Stimulated activated CD8-positive, alpha-beta memory T cell treated with anti-CD3 and anti-CD28 coated beads, Interleukin-12 subunit alpha, Interleukin-12 subunit beta, amount 100 ng/mL, for 24 hours (primary cell): ENCODE results near the gene BTG2.
"Not testable (repeated sequence)": the region's sequence is repeated elsewhere in the genome, so short reads cannot be mapped to it uniquely, and the experiment has no call there.

ENCODE experiments used
- DNase-seq: peaks from one replicate; pipeline ENCODE4 v3.0.0-alpha.2; 2020; ENCODE audit errors: extremely low read depth

BTG2 gene, protein sequence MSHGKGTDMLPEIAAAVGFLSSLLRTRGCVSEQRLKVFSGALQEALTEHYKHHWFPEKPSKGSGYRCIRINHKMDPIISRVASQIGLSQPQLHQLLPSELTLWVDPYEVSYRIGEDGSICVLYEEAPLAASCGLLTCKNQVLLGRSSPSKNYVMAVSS

DNA sequence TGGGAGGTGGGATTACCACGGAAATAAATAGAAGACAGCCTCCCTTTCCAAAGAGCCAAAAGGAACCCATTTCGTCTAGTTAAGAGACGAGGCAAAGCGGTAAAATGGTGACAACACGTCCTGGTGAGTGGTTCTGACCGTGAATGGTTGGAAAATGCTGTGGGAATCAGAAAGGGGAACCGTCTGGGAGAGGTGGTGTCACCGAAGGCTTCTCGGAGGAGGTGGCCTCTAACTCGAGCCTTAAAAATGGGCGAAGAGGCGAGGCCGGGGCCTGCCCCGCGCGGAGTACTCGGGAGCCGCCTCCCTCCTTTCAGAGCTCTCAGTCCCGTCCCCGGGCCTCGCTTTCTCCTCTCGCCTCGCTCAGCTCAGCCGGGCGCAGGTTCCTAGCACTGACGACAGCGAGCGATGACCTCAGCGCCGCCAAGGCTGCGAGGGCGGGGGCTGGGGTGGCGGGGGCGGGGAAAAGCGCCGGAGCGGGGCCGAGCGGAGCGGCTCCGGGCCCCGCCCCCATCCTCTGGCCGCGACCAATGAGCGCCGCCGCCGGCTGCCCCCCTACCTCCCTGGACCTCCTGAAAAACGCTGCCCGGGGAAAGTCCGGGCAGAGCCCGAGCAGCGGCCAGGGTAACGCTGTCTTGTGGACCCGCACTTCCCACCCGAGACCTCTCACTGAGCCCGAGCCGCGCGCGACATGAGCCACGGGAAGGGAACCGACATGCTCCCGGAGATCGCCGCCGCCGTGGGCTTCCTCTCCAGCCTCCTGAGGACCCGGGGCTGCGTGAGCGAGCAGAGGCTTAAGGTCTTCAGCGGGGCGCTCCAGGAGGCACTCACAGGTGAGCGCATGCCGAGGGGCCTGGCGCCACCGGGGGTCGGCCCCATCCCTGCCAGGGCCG is at the start of gene BTG2:
BTG2 (plus strand) TSS at position 601 of the 890 bp plus-strand sequence; CDS start at position 689, 88 bp downstream.
- DNase-seq: peak; percentile 70

GRCh38 chr1:203256636-203257035 is 48.7 kb upstream of the BTG2 start:
- not testable (repeated sequence) for DNase-seq

GRCh38 chr1:203263496-203263895 is 41.8 kb upstream of the BTG2 start:
- DNase-seq: no peak

GRCh38 chr1:203264052-203264501 is 41.2 kb upstream of the BTG2 start:
- no peak for DNase-seq

GRCh38 chr1:203265541-203265940 is 39.8 kb upstream of the BTG2 start:
- no peak for DNase-seq

DNA sequence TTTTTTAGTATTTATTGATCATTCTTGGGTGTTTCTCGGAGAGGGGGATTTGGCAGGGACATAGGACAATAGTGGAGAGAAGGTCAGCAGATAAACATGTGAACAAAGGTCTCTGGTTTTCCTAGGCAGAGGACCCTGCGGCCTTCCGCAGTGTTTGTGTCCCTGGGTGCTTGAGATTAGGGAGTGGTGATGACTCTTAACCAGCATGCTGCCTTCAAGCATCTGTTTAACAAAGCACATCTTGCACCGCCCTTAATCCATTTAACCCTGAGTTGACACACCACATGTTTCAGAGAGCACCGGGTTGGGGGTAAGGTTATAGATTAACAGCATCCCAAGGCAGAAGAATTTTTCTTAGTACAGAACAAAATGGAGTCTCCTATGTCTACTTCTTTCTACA is 39.2 kb upstream of the BTG2 start:
- DNase-seq: not testable (repeated sequence)

DNA sequence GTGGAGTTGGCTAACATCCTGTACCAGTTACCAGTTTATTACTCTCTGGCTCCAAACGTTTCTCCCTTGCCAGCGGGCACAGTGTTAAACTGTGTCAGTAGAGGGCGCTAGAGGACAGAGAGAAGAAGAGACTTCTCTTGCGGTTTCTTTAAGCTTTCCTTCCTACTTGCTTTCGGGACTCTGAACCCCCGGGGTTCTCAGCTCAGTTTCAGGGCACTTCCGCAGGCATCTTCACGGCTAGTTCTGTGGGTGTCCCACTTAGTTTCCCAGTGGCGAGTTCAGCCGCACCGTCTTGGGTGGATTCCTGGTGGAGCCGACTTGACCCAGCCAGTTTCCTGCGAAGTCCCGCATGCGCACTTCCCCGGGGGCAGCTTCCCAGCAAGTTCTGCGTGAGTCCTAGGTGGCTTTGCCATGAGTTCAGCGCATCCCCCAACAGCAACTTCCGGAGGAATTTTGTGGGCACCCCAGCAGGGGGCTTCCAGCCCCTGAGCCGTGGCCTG is 37.9 kb upstream of the BTG2 start:
- DNase-seq: no peak

DNA sequence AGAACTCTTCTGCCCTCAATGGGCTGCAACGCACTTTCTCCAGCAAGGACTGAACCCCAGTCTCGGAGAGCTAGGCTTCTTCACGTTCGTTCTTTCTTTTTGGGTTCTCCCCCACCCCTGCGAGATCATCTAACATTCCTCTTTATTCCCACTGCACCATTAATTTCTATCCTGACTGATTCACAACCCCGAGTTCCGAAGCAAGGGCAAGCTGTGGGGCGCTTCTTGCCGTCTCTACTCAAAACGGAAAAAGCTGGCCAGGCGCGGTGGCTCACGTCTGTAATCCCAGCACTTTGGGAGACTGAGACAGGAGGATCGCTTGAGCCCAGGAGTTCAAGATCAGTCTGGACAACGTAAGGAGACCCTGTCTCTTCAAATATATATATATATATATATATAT is 37.4 kb upstream of the BTG2 start:
- no peak for DNase-seq

DNA sequence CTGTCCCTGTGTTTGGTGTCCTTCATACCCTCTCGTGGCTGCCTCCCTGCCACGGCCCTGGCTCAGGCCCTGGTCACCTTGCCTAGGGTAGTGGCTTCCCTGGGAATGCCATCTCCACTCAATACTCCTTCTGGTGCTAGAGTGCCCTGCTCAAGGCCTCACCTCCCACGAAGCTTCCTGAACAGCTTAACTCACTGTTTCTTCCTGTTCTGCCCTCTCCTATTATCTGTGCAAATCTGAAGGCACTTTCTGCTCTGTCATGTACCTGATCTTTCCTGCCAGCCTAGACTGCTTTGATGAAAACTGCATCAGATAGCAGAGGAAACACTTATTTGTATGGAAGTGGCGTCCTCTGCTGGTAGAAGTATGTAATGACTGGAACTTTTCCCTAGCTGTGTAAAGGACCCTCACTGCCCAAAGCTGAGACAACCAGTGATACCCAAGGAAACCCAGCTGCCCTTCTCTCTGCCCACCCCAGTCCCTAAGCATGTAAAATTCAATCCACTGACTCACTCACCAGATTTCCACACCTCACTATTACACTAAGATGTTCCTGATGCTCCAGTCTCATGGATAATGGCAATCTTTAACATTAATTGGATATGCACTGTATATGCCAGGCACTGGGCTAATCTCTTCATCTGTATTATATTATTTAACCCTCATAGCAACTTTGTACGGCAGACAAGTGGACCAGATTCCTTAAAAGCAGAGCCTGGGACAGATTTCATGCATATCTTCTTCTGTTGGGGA is 36.2 kb upstream of the BTG2 start:
- DNase-seq: no peak

- DNase-seq: no peak
Measured at GRCh38 chr1:203269654-203270020, 35.7 kb upstream of the BTG2 start.

DNA sequence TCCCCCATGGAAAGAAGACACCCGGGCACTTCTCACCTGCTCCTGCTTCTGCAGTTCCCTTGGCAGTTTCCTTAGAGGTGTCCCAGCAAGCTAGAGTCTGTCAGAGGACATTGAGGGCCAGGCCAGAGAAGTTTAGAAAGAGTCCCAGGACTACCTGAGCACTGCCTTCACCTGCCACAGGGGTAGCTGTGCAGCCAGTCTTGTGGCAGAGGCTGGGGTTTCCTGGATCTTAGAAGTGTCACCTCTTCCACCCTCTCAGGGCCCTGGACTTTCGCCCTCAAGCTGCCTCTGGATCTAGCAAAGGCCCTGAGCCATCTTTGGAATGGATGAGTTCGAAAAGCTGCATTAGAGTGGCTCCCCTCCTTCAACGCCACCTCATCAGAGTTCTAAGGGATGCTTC is 34.9 kb upstream of the BTG2 start:
- DNase-seq: no peak

DNA sequence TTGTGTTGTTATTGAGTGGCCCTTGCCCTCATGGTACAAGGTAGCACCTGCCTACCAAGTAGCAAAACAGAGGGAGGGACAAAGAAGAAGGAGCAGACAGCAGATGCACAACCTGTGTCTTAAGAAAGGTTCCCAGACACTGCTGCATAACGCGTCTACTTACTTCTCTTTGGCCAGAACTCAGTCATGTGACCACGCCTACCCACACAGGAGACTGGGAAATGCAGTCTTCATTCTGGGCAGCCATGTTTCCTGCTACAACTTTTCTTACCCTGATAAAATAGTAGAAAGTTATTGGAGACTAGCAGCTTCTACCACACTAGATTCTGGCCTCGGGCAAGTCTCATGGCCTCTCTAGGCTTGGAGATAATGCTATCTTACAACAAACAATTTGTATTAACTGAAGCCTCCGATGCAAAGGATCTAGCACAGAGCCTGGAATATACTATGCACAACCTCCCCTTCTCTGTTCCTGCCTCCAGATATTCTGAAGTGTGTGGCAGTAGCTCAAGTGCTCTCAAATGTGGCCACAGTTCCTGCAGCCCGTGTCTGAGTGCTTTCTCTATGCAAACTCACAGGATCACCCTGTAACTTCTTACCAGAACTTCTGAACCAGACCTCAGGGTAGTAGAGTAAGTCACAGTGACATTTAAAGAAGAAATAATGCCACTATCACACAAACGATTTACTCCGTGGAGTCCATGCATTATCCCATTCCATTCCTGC is 34.1 kb upstream of the BTG2 start:
- DNase-seq: no peak

DNA sequence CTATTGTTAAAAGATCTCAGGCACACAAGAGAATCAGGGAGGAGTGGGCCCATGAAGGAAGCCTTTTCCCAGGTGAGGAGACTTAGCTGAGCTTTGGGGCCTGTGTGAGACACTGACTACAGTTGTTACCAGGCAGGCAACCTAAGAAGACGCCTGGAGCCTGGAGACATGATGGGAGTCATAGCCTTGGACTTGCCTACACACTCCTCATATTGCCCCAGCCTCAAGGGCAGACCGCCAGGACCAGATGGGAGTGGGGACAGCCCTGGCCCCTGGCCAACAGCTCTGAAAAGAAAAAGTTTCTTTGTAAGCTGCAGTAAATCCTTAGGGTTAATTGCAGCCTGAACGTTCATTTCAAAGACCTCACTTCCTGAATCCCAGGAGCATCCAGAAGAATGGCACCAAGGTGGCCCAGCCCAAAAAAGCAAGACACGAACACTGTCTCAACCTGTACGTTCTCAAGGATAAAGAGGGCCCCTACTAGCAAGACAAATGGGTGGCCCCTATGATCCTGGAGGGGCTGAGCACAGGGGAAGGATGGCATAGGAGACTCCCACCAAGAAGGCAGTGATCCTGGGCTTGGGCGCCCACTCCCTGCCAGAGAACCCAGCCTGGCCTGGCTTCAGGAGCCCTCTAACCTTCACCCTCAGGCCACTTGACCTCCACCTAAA is 33.2 kb upstream of the BTG2 start:
- no peak for DNase-seq

GRCh38 chr1:203272633-203273205 is 32.6 kb upstream of the BTG2 start:
- DNase-seq: no peak

DNA sequence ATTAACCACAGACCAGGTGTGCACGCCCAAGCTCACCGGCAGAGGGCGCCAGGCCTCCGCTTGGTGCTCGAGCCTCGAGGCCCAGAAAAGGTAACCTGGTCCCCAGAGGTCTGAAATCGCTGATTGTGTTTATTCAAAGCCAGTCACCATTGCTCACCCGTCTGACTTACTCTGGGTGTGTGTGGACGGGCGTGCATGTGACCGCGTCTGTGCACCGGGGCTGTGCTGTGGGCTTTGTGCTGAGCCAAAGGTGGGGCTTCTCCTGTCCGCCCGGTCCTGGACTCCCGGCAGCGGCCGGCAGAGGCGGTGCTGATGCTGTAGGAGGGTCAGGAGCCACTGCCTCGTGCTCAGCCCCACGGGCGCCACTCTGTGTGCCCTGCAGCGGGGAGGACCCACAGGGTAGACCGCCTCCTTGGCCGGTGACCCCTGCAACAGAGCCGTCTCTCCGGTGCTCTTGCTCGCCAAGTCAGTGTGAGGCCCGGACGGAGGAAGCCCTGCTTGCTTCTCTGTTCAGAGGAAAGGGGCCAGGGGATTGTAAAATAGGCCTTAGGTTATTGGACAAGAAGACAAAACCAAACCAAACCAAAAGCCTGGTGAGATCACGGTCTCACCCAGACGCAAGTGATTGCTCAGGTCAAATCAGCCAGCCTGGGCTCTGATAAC is 32.0 kb upstream of the BTG2 start:
- peak; percentile 76 for DNase-seq

DNA sequence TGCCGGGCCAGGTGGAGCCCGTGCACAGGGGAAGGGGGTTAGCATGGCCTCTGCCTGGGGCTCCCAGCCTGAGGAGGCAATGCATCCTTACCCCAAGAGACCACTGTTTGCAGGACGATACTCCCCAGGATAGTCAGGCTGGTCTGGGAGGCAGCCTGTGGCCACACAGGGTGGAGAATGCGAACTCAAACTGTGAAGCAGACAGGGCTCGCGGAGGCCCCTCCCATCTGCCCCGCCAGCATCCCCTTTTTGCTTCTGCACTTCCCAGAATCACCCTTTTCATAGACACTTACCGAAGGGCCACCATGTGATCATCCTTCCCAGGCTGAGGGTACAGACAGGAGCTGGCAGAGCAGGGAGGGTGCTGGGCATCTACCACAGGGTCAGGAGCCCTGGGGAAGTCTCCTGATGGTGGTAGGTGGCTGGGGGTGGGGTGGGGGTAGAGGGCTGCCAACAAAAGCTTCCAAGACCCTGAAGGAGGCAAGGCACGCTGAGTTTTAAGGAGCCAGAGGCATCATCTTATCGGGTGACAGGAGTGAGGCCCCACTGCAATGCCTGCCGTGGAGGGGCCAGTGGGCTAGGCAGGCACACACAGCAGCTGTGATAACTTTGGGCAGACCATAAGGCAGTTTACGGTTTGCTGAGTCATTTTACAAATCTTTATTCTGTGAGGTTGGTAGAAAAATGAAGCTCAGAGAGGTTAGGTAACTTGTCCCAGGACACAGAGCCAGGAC is 31.3 kb upstream of the BTG2 start:
- no peak for DNase-seq

DNA sequence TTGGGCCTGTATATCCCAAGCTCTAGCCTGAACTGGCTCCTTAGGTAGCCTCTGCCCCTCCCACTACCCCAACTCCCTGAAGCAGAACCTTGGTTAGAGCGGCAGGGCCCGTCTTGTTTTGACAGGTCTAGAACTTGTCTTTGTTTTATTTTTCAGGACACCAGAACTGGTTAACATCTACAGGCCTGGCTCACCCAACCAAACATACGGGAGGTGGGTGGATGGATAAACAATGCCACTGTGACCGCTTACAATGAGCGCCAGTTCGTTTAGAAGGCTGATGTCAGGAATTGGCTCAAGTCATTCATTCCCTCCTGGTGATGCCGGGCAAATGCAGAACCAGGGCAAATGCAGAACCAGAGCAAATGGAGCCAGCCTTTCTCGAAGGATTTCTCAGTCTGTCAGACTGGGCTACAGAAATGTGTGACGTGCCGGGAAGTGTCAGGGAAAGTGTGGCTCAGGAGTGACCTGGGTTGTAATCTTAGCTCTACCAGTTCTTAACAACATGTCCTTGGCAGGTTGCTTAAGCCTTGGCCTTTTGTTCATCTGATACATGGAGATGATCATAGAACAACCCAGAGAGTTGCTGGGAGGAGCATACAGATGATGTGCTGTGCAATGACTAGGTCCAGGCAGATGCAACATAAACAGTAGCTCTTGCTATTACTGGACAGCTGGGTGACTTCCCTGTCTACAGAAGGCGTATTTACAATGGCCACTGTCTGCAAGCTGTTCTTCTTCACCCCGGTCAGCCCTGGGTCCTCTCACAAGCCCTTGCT is 30.5 kb upstream of the BTG2 start:
- no peak for DNase-seq

- no peak for DNase-seq
Measured at GRCh38 chr1:203275656-203276272, 29.6 kb upstream of the BTG2 start.
